ENCODE results near the gene DIP2A. TPM values are rescaled to one million over a fixed set of nuclear protein-coding genes. Genes with fewer than 3 reads are reported as not detected.
A peak's percentile ranks its signal among the peaks of the same experiment; 100 is the strongest.

The DIP2A gene
- total and polyA plus RNA-seq, 7 donors = 9.0 to 49.3 (median 25.0) TPM

- peaks cover 8 to 86% (median 58%) of the 10 kb centered on the region in 4 donors for H3K36me3 ChIP-seq
- TF ChIP-seq CTCF (IDR thresholded peaks at IDR 0.05) = no peak
- no peak for TF ChIP-seq EP300 (IDR thresholded peaks at IDR 0.05)
- TF ChIP-seq POLR2A (IDR thresholded peaks at IDR 0.05) = no peak
- no peak for TF ChIP-seq POLR2AphosphoS5 (IDR thresholded peaks at IDR 0.05)
- intact Hi-C loops (cut with DNase I) = no loop called here
- H3K9me3 ChIP-seq = no peaks in the 10 kb centered on the region
- no peaks in the 10 kb centered on the region for H3K27me3 ChIP-seq
- no peaks in the 10 kb centered on the region for H3K4me1 ChIP-seq
- no peak overlapping the region for H3K27ac ChIP-seq
- DNase-seq = peak; percentile 52
- 94 to 97% methylated on average over 5 of the region's 5 CpGs for WGBS, 2 donors
- H3K4me3 ChIP-seq = no peak overlapping the region
Observed at GRCh38 chr21:46552865-46553379, 94.2 kb downstream of the DIP2A start.

DNA sequence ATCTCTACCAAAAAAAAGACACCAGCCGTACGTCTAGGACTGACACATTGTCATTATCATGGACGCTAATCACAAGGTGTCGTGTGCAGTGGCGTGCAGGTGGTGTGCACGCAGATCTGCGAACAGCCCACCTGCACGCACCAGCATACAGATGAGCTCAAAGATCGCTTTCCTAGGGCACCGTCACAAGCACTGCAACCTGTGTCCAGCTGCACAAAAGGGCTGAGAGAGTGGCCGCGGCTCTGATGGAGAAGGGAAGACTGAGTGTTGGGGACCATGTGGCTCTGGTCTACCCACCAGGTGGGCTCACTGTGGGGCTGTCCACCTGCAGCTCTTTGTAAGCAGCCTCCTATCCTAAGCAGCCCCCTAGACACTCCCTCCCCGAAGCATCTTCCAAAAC, 95.3 kb downstream of the DIP2A start:
- no peaks in the 10 kb centered on the region for H3K27me3 ChIP-seq
- H3K4me1 ChIP-seq = no peaks in the 10 kb centered on the region
- TF ChIP-seq EP300 (IDR thresholded peaks at IDR 0.05) (no peak), POLR2A (IDR thresholded peaks at IDR 0.05) (no peak), POLR2AphosphoS5 (IDR thresholded peaks at IDR 0.05) (no peak), CTCF (IDR thresholded peaks at IDR 0.05) (no peak)
- intact Hi-C loops (cut with DNase I) = no loop called here
- no peak overlapping the region for H3K27ac ChIP-seq
- no peaks in the 10 kb centered on the region for H3K9me3 ChIP-seq
- no peak for DNase-seq
- 96 to 97% methylated on average over 13 of the region's 13 CpGs for WGBS, 2 donors
- peaks cover 8 to 88% (median 57%) of the 10 kb centered on the region in 4 donors for H3K36me3 ChIP-seq
- H3K4me3 ChIP-seq = no peak overlapping the region

- intact Hi-C loops (cut with DNase I) = no loop called here
- WGBS, 2 donors = 87 to 93% methylated on average over 30 of the region's 30 CpGs
- TF ChIP-seq POLR2A (IDR thresholded peaks at IDR 0.05) (no peak), EP300 (IDR thresholded peaks at IDR 0.05) (no peak), CTCF (IDR thresholded peaks at IDR 0.05) (no peak), POLR2AphosphoS5 (IDR thresholded peaks at IDR 0.05) (no peak)
- Histone ChIP-seq H3K4me3 (no peak overlapping the region), H3K9me3 (no peaks in the 10 kb centered on the region), H3K4me1 (no peaks in the 10 kb centered on the region), H3K27me3 (no peaks in the 10 kb centered on the region), H3K27ac (no peak overlapping the region), H3K36me3 (peaks cover 8 to 93% (median 59%) of the 10 kb centered on the region in 4 donors)
- no peak for DNase-seq
Observed at GRCh38 chr21:46554431-46555224, 95.9 kb downstream of the DIP2A start.

DNA sequence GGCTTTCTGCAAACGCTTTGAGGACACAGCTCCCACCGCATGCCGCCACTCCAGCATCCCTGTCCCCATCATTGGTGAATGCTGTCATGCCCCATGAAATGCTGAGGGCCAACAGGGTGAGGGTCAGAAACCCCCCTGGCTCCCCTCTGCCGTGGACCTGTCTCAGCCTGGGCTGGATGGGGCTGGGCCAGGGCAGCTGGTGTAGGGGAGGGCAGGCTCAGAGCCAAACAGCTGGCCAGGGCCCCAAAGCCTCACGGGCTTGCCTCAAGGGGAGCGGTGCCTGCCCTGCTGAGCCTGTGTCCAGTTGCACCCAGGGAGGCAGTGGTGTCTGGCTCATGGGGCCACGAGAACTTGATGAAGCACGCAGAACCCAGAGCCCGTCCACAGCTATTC, 96.5 kb downstream of the DIP2A start:
- no peaks in the 10 kb centered on the region for H3K4me1 ChIP-seq
- 96% methylated on average over 9 of the region's 9 CpGs for WGBS, 2 donors
- H3K4me3 ChIP-seq = no peak overlapping the region
- peaks cover 8 to 93% (median 58%) of the 10 kb centered on the region in 4 donors for H3K36me3 ChIP-seq
- DNase-seq = no peak
- H3K27me3 ChIP-seq = no peaks in the 10 kb centered on the region
- no peaks in the 10 kb centered on the region for H3K9me3 ChIP-seq
- intact Hi-C loops (cut with DNase I) = no loop called here
- TF ChIP-seq EP300 (IDR thresholded peaks at IDR 0.05) (no peak), POLR2AphosphoS5 (IDR thresholded peaks at IDR 0.05) (no peak), CTCF (IDR thresholded peaks at IDR 0.05) (no peak), POLR2A (IDR thresholded peaks at IDR 0.05) (no peak)
- no peak overlapping the region for H3K27ac ChIP-seq
